Glutamatergic neuron (in vitro differentiated cells): ENCODE measurements around the gene LCE5A. TPM values are rescaled to one million over a fixed set of nuclear protein-coding genes. Genes with fewer than 3 reads are reported as not detected.
A peak's percentile ranks its signal among the peaks of the same experiment; 100 is the strongest.
"Not testable (repeated sequence)": the region's sequence is repeated elsewhere in the genome, so short reads cannot be mapped to it uniquely, and the experiment has no call there.

ENCODE experiments used
- DNase-seq: peaks from one replicate; pipeline ENCODE4 v3.0.0; 2022
- H3K27ac Mint-ChIP-seq: one replicate; pipeline ENCODE4 v1.8.0; 2020; ENCODE audit warnings: mild to moderate bottlenecking, mixed read lengths, inconsistent platforms; ENCODE audit not compliant: unreplicated experiment
- H3K27me3 Mint-ChIP-seq: one replicate; pipeline ENCODE4 v1.8.0; 2020; ENCODE audit warnings: mild to moderate bottlenecking, moderate library complexity, mixed read lengths, inconsistent platforms; ENCODE audit not compliant: unreplicated experiment
- H3K36me3 Mint-ChIP-seq: one replicate; pipeline ENCODE4 v1.8.0; 2020; ENCODE audit warnings: mild to moderate bottlenecking, mixed read lengths, inconsistent platforms; ENCODE audit not compliant: unreplicated experiment
- H3K4me1 Mint-ChIP-seq: one replicate; pipeline ENCODE4 v1.8.0; 2020; ENCODE audit warnings: mild to moderate bottlenecking, low read depth, mixed read lengths, inconsistent platforms; ENCODE audit not compliant: unreplicated experiment
- H3K4me3 Mint-ChIP-seq: one replicate; pipeline ENCODE4 v1.8.0; 2020; ENCODE audit warnings: mild to moderate bottlenecking, mixed read lengths, inconsistent platforms; ENCODE audit not compliant: unreplicated experiment
- H3K9me3 Mint-ChIP-seq: one replicate; pipeline ENCODE4 v1.8.0; 2020; ENCODE audit warnings: mild to moderate bottlenecking, moderate library complexity, mixed read lengths, inconsistent platforms; ENCODE audit not compliant: unreplicated experiment
- CTCF ChIP-seq: fragments of 200-600 bp; sonication (generic); IDR thresholded peaks from one replicate; pipeline ENCODE4 v1.5.0; 2021; ENCODE audit not compliant: partially characterized antibody, unreplicated experiment
- total RNA-seq: library from RNA; stranded (reverse); fragmentation: NEBNext Ultra II Directional; extraction: Animal tissue kit (Norgen Biotek cat#: 25700); gene quantifications from one replicate; pipeline ENCODE4 v1.2.1, GENCODE V29; 2021; ENCODE audit not compliant: unreplicated experiment

Gene LCE5A
- total RNA-seq, 1 donor from 2014 or later, result not detected

DNA sequence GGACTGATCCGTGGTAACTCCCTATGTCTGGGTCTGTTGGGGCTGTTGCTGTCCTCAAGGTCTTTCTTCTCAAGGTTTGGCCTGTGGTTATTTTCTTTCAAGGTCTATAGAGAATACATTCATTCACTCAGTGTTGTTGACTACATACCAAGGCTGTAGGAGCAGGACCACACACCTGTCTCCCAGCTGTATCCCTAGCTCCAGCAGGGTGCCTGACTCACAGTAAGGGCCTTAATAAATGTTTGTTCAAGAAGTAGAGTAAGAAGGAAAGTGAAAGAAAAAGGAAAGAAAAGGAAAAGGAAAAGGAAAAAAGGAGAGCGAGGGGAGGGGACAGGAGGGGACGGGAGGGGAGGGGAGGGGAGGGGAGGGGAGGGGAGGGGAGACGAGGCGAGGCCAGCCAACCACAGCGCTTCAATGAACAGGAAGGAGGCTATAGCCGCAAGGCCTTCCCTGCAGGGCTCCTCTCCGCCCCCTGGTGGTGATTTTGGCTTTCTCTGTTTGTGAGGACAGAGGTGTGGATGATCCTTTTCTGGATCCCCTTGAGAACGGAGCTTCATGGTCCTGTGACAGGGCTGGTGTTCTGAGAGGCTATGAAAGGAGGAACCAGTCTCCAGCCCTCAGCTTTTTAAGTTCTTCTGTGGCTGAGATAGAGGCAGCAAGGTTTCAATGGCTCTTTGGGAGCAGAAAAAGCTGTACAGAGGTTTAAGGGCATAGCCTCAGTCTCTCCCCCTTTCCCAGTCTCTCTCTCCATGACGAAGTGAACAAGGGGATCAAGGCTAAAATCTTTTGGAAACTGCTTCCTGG is 30.6 kb upstream of the LCE5A start:
- H3K27me3 Mint-ChIP-seq, result peaks cover 4% of the 10 kb centered on the region
- H3K36me3 Mint-ChIP-seq, result peaks cover 24% of the 10 kb centered on the region
- DNase-seq, result peak; percentile 64
- H3K9me3 Mint-ChIP-seq, result peaks cover 20% of the 10 kb centered on the region
- no peaks in the 10 kb centered on the region for H3K4me1 Mint-ChIP-seq
- no peak for TF ChIP-seq CTCF
- no peak overlapping the region for H3K4me3 Mint-ChIP-seq
- H3K27ac Mint-ChIP-seq, result no peak overlapping the region

- Mint-ChIP-seq H3K36me3 (peaks cover 13% of the 10 kb centered on the region), H3K9me3 (peaks cover 12% of the 10 kb centered on the region), H3K4me3 (no peak overlapping the region), H3K4me1 (no peaks in the 10 kb centered on the region), H3K27ac (no peak overlapping the region), H3K27me3 (peaks cover 4% of the 10 kb centered on the region)
- no peak for TF ChIP-seq CTCF
- DNase-seq, result no peak
Observed at GRCh38 chr1:152481869-152482664, 28.5 kb upstream of the LCE5A start.

GRCh38 chr1:152486400-152487006 is 24.1 kb upstream of the LCE5A start:
- Mint-ChIP-seq H3K4me3 (no peak overlapping the region), H3K27ac (no peak overlapping the region), H3K36me3 (no peaks in the 10 kb centered on the region), H3K4me1 (no peaks in the 10 kb centered on the region), H3K27me3 (no peaks in the 10 kb centered on the region), H3K9me3 (peaks cover 1% of the 10 kb centered on the region)
- TF ChIP-seq CTCF, result peak; percentile 58
- peak; percentile 21 for DNase-seq

GRCh38 chr1:152487871-152488270 is 22.7 kb upstream of the LCE5A start:
- Mint-ChIP-seq H3K36me3 (no peaks in the 10 kb centered on the region), H3K27me3 (no peaks in the 10 kb centered on the region), H3K27ac (no peak overlapping the region), H3K4me3 (no peak overlapping the region), H3K9me3 (peaks cover 1% of the 10 kb centered on the region), H3K4me1 (no peaks in the 10 kb centered on the region)
- no peak for TF ChIP-seq CTCF
- no peak for DNase-seq

GRCh38 chr1:152491537-152491936 is 19.1 kb upstream of the LCE5A start:
- not testable (repeated sequence) for H3K27ac Mint-ChIP-seq, H3K9me3 Mint-ChIP-seq, H3K4me1 Mint-ChIP-seq, H3K36me3 Mint-ChIP-seq, DNase-seq, H3K27me3 Mint-ChIP-seq, H3K4me3 Mint-ChIP-seq
